Measurements from ENCODE around the gene RBMXL3. TPM values are rescaled to one million over a fixed set of nuclear protein-coding genes. Genes with fewer than 3 reads are reported as not detected.

The RBMXL3 gene
- total RNA-seq, 2 experiments from 2014 or later, result not detected

DNA sequence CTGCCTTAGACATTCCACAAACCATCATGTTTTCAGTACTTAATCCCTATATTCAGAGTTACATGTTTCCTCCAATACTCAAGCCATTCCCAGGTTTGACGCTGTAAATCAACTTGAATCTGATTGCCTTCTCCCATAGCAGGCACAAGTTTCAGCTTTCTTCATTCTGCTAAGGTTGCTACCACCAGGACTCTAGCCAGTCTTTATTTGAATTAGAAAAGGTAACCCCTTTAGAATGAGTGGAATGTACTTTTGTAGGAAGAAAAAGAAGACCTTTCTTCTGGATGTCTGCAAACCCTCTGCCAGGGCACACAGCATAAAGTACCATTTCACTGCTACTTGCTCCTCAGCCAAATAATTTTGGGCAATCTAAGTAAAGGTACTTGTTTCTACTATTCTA is 10.7 kb upstream of the RBMXL3 start:
- Histone ChIP-seq H3K4me1 (ENCODE audit: insufficient read depth, low read length, poor library complexity, severe bottlenecking) (no peaks in the 10 kb centered on the region), H3K9me2 (ENCODE audit: insufficient read depth, low read length) (no peaks in the 10 kb centered on the region), H3K4me2 (ENCODE audit: low read length) (no peak overlapping the region), H3K4me3 (ENCODE audit: low read depth, low read length, poor library complexity, severe bottlenecking) (no peak overlapping the region), H3K27ac (ENCODE audit: low read depth, low read length, poor library complexity, severe bottlenecking) (no peak overlapping the region), H3K36me3 (ENCODE audit: insufficient read depth, low read length) (no peaks in the 10 kb centered on the region), H2AFZ (ENCODE audit: low read length) (no peak overlapping the region), H3K9me3 (ENCODE audit: low read length) (no peaks in the 10 kb centered on the region), H3K79me2 (ENCODE audit: insufficient read depth, low read depth, low read length) (no peaks in the 10 kb centered on the region), H4K20me1 (ENCODE audit: insufficient read depth, low read length) (no peaks in the 10 kb centered on the region)
- intact Hi-C loops (cut with micrococcal nuclease; ENCODE audit: unreplicated experiment), result no loop called here
- BruUV-seq (replicated peaks), result no TSS peak
- TF ChIP-seq, protein P1, sequence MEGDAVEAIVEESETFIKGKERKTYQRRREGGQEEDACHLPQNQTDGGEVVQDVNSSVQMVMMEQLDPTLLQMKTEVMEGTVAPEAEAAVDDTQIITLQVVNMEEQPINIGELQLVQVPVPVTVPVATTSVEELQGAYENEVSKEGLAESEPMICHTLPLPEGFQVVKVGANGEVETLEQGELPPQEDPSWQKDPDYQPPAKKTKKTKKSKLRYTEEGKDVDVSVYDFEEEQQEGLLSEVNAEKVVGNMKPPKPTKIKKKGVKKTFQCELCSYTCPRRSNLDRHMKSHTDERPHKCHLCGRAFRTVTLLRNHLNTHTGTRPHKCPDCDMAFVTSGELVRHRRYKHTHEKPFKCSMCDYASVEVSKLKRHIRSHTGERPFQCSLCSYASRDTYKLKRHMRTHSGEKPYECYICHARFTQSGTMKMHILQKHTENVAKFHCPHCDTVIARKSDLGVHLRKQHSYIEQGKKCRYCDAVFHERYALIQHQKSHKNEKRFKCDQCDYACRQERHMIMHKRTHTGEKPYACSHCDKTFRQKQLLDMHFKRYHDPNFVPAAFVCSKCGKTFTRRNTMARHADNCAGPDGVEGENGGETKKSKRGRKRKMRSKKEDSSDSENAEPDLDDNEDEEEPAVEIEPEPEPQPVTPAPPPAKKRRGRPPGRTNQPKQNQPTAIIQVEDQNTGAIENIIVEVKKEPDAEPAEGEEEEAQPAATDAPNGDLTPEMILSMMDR (conservative IDR thresholded peaks at IDR 0.05; ENCODE audit: low read length), result no peak
- no peak for TF ChIP-seq EZH2phosphoT487 (IDR thresholded peaks at IDR 0.05; ENCODE audit: borderline replicate concordance, low read depth, low read length)
- no peak for DNase-seq (ENCODE audit: low spot score)
- ChIA-PET POLR2A (no interaction called here), CTCF (ENCODE audit: unreplicated experiment) (no interaction called here)

DNA sequence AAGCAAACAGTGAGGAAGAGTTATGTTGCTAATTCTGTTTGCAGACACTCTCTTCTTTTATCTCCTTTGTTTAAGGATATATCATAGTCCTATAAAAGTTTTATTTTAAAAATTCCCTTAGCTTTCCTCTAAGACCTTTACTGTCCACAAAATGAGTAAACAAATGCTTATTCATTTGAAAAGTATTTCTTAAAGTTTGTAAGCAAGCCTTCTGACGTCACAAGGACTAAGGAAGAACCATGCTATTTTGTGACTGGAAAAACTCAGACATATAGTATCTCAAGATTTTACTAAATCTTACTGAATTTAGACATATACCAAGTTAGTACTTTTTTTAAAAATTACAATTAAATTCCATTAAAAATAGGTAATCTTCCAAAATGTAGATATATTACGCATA is 5.2 kb upstream of the RBMXL3 start:
- BruUV-seq (replicated peaks), result no TSS peak
- no peak for DNase-seq (ENCODE audit: low spot score)
- no peak overlapping the region for H3K4me2 ChIP-seq (ENCODE audit: low read length)
- POLR2A ChIA-PET, result no interaction called here
- H3K9me3 ChIP-seq (ENCODE audit: low read length), result no peaks in the 10 kb centered on the region
- no peaks in the 10 kb centered on the region for H3K4me1 ChIP-seq (ENCODE audit: insufficient read depth, low read length, poor library complexity, severe bottlenecking)
- no peak overlapping the region for H3K27ac ChIP-seq (ENCODE audit: low read depth, low read length, poor library complexity, severe bottlenecking)
- CTCF ChIA-PET (ENCODE audit: unreplicated experiment), result no interaction called here
- no peaks in the 10 kb centered on the region for H3K9me2 ChIP-seq (ENCODE audit: insufficient read depth, low read length)
- no peaks in the 10 kb centered on the region for H3K36me3 ChIP-seq (ENCODE audit: insufficient read depth, low read length)
- intact Hi-C loops (cut with micrococcal nuclease; ENCODE audit: unreplicated experiment), result no loop called here
- H3K79me2 ChIP-seq (ENCODE audit: insufficient read depth, low read depth, low read length), result no peaks in the 10 kb centered on the region
- no peak overlapping the region for H3K4me3 ChIP-seq (ENCODE audit: low read depth, low read length, poor library complexity, severe bottlenecking)
- TF ChIP-seq, protein P1 (conservative IDR thresholded peaks at IDR 0.05; ENCODE audit: low read length), result no peak
- no peak for TF ChIP-seq EZH2phosphoT487 (IDR thresholded peaks at IDR 0.05; ENCODE audit: borderline replicate concordance, low read depth, low read length)
- H2AFZ ChIP-seq (ENCODE audit: low read length), result no peak overlapping the region
- no peaks in the 10 kb centered on the region for H4K20me1 ChIP-seq (ENCODE audit: insufficient read depth, low read length)

DNA sequence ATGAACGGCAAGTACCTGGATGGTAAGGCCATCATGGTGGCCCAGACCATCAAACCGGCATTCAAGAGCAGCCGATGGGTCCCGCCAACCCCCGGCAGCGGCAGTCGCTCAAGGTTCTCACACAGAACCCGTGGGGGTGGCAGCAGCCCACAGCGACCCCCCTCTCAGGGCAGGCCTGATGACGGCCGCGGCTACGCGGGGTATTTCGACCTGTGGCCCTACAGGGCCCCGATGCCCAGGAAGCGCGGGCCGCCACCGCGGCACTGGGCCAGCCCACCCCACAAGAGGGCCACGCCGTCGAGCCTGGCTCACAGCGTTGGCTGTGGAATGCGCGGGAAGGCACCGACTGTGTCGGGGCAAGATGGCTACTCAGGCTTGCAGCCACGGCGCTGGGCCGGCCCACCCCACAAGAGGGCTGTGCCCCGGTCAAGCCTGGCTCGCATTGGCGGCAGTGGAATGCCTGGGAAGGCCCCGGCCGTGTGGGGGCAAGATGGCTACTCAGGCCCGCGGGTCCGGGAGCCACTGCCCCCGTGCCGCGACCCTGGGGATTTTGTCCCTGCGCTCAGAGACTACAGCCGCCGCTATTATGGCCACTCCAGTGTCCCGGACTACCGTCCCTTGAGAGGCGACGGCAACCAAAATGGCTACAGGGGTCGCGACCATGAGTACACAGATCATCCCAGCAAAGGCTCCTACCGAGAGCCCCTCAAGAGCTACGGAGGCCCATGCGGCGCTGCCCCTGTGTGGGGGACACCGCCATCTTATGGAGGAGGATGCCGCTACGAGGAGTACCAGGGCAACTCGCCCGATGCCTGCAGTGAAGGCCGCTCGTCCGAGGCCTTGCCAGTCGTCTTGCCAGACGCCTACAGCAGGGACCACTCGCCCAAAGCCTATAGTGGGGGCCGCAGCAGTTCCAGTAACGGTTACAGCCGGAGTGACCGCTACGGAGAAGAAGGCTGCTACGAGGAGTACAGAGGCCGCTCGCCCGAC is 731 bp downstream of the RBMXL3 start:
- H3K4me2 ChIP-seq (ENCODE audit: low read length), result no peak overlapping the region
- CTCF ChIA-PET (ENCODE audit: unreplicated experiment), result no interaction called here
- no peaks in the 10 kb centered on the region for H3K9me3 ChIP-seq (ENCODE audit: low read length)
- no peak overlapping the region for H2AFZ ChIP-seq (ENCODE audit: low read length)
- no peaks in the 10 kb centered on the region for H3K79me2 ChIP-seq (ENCODE audit: insufficient read depth, low read depth, low read length)
- H3K27ac ChIP-seq (ENCODE audit: low read depth, low read length, poor library complexity, severe bottlenecking), result no peak overlapping the region
- H3K9me2 ChIP-seq (ENCODE audit: insufficient read depth, low read length), result no peaks in the 10 kb centered on the region
- BruUV-seq (replicated peaks), result no TSS peak
- no peaks in the 10 kb centered on the region for H3K4me1 ChIP-seq (ENCODE audit: insufficient read depth, low read length, poor library complexity, severe bottlenecking)
- intact Hi-C loops (cut with micrococcal nuclease; ENCODE audit: unreplicated experiment), result no loop called here
- DNase-seq (ENCODE audit: low spot score), result no peak
- H3K4me3 ChIP-seq (ENCODE audit: low read depth, low read length, poor library complexity, severe bottlenecking), result no peak overlapping the region
- TF ChIP-seq, protein P1 (conservative IDR thresholded peaks at IDR 0.05; ENCODE audit: low read length), result no peak
- no peak for TF ChIP-seq EZH2phosphoT487 (IDR thresholded peaks at IDR 0.05; ENCODE audit: borderline replicate concordance, low read depth, low read length)
- no peaks in the 10 kb centered on the region for H4K20me1 ChIP-seq (ENCODE audit: insufficient read depth, low read length)
- no peaks in the 10 kb centered on the region for H3K36me3 ChIP-seq (ENCODE audit: insufficient read depth, low read length)
- POLR2A ChIA-PET, result no interaction called here

All from OCI-LY7 (cell line).